SK-N-SH (cell line): ENCODE measurements around the gene APPL2. TPM values are rescaled to one million over a fixed set of nuclear protein-coding genes. Genes with fewer than 3 reads are reported as not detected.

Experiments used
- CTCF ChIA-PET: fragments of 300-600, 350-600 bp; formaldehyde crosslinking; extraction: SDS; loops from one replicate; lab custom pipeline; 2021; lab: Yijun Ruan, JAX
- POLR2A ChIA-PET: fragments of 350-600 bp; sonication (Branson Sonifier 250); formaldehyde crosslinking; extraction: SDS; loops from one replicate; lab custom pipeline; 2020; ENCODE audit warnings: antibody characterized with exemption, inconsistent platforms; lab: Yijun Ruan, JAX
- DNase-seq: peaks from one replicate; pipeline ENCODE4 v3.0.0; 2012
- H2AFZ ChIP-seq: fragments of 200-600 bp; sonication (generic); 2 replicates; pipeline ENCODE4 v1.8.1; 2016; ENCODE audit warnings: antibody characterized with exemption, mild to moderate bottlenecking, low read depth
- H3F3A ChIP-seq: fragments of 200-600 bp; sonication (generic); replicated peaks from 2 replicates; pipeline ENCODE3; 2016; ENCODE audit warnings: antibody characterized with exemption, mild to moderate bottlenecking; ENCODE audit not compliant: insufficient read depth
- H3K27ac ChIP-seq, 2 experiments: fragments of 200-500 bp in 1 of 2; fragments of 200-600 bp in 1 of 2; sonication (Bioruptor generic) in 1 of 2; sonication (generic), shearing (Covaris generic) in 1 of 2; 2 replicates each; pipeline versions ENCODE4 v1.5.1 to v1.6.1; 2014 to 2016; ENCODE audit warnings: low read depth in 2 of 2, inconsistent platforms in 1 of 2, low read length in 1 of 2, mild to moderate bottlenecking in 1 of 2, mixed read lengths in 1 of 2
- H3K27me3 ChIP-seq: fragments of 200-600 bp; sonication (generic), shearing (Covaris generic); 2 replicates; pipeline ENCODE4 v1.6.1; 2016; ENCODE audit warnings: mixed run types; ENCODE audit not compliant: insufficient read depth
- H3K36me3 ChIP-seq, 2 experiments: fragments of 200-500 bp in 1 of 2; fragments of 200-600 bp in 1 of 2; sonication (Bioruptor generic) in 1 of 2; sonication (generic) in 1 of 2; replicated peaks in 1 of 2; 2 replicates each; pipeline versions ENCODE3 to v1.5.1; 2014 to 2016; ENCODE audit warnings: low read length in 1 of 2, mild to moderate bottlenecking in 1 of 2; ENCODE audit not compliant: insufficient read depth in 2 of 2, control insufficient read depth in 1 of 2
- H3K4me1 ChIP-seq, 2 experiments: fragments of 200-500 bp in 1 of 2; fragments of 200-600 bp in 1 of 2; sonication (Bioruptor generic) in 1 of 2; sonication (generic), shearing (Covaris generic) in 1 of 2; 2 replicates each; pipeline versions ENCODE4 v1.5.1 to v1.6.1; 2014 to 2016; ENCODE audit warnings: low read depth in 1 of 2, low read length in 1 of 2, mixed run types in 1 of 2; ENCODE audit not compliant: insufficient read depth in 2 of 2, control insufficient read depth in 1 of 2
- H3K4me2 ChIP-seq: fragments of 200-600 bp; sonication (generic), shearing (Covaris generic); 2 replicates; pipeline ENCODE4 v1.6.1; 2017; ENCODE audit warnings: mixed run types
- H3K4me3 ChIP-seq, 2 experiments: fragments of 200-500 bp in 1 of 2; fragments of 200-600 bp in 1 of 2; sonication (Bioruptor generic) in 1 of 2; sonication (generic), shearing (Covaris generic) in 1 of 2; 2 replicates each; pipeline versions ENCODE4 v1.5.1 to v1.8.1; 2014 to 2016; ENCODE audit warnings: low read depth in 2 of 2, inconsistent platforms in 1 of 2, low read length in 1 of 2, mild to moderate bottlenecking in 1 of 2, mixed read lengths in 1 of 2, moderate library complexity in 1 of 2
- H3K79me2 ChIP-seq: fragments of 200-600 bp; sonication (generic); 2 replicates; pipeline ENCODE4 v1.8.1; 2017; ENCODE audit warnings: mild to moderate bottlenecking; ENCODE audit not compliant: insufficient read depth
- H3K9ac ChIP-seq: fragments of 200-600 bp; sonication (generic); 2 replicates; pipeline ENCODE4 v1.6.1; 2017; ENCODE audit warnings: mixed run types
- H3K9me2 ChIP-seq: fragments of 200-600 bp; sonication (generic); 2 replicates; pipeline ENCODE4 v1.6.1; 2017; ENCODE audit warnings: mixed run types
- H3K9me3 ChIP-seq: fragments of 200-600 bp; sonication (generic); 2 replicates; pipeline ENCODE4 v1.6.1; 2017; ENCODE audit warnings: mixed run types, mild to moderate bottlenecking, moderate library complexity
- H4K20me1 ChIP-seq: fragments of 200-600 bp; sonication (generic); 2 replicates; pipeline ENCODE4 v1.6.1; 2017; ENCODE audit warnings: mild to moderate bottlenecking, mixed run types; ENCODE audit not compliant: insufficient read depth
- CHD2 ChIP-seq: fragments of 150-350 bp; IDR thresholded peaks from 2 replicates; pipeline ENCODE4 v1.6.1; 2018; ENCODE audit warnings: low read length; ENCODE audit not compliant: partially characterized antibody
- ELF1 ChIP-seq: IDR thresholded peaks from 2 replicates; pipeline ENCODE4 v1.4.0; 2012
- EP300 ChIP-seq, 2 experiments: IDR thresholded peaks; 2 replicates each; pipeline versions ENCODE4 v1.4.0 to v1.6.1; 2012; ENCODE audit warnings: borderline replicate concordance in 1 of 2, low read depth in 1 of 2, low read length in 1 of 2
- FOXM1 ChIP-seq: IDR thresholded peaks from 2 replicates; pipeline ENCODE4 v1.4.0; 2012; ENCODE audit warnings: low read depth, mild to moderate bottlenecking
- GABPA ChIP-seq: IDR thresholded peaks from 2 replicates; pipeline ENCODE4 v1.4.0; 2012; ENCODE audit warnings: low read depth, mild to moderate bottlenecking
- JUND ChIP-seq: IDR thresholded peaks from 2 replicates; pipeline ENCODE4 v1.4.0; 2012
- MXI1 ChIP-seq: IDR thresholded peaks from 2 replicates; pipeline ENCODE4 v1.6.1; 2012; ENCODE audit warnings: mild to moderate bottlenecking, low read depth, low read length, improper control_type of control experiment
- NRF1 ChIP-seq: IDR thresholded peaks from 2 replicates; pipeline ENCODE4 v1.6.1; 2012; ENCODE audit warnings: low read depth, mild to moderate bottlenecking, low read length
- RFX5 ChIP-seq: IDR thresholded peaks from 2 replicates; pipeline ENCODE4 v1.6.1; 2012; ENCODE audit warnings: mild to moderate bottlenecking, improper control_type of control experiment, low read length
- RXRA ChIP-seq: IDR thresholded peaks from 2 replicates; pipeline ENCODE4 v1.4.0; 2012; ENCODE audit warnings: low read depth, mild to moderate bottlenecking, borderline replicate concordance
- SMC3 ChIP-seq: IDR thresholded peaks from 2 replicates; pipeline ENCODE4 v1.6.1; 2012; ENCODE audit warnings: low read depth, low read length, improper control_type of control experiment
- TAF1 ChIP-seq: IDR thresholded peaks from 2 replicates; pipeline ENCODE4 v1.6.1; 2012; ENCODE audit warnings: low read depth, mild to moderate bottlenecking, low read length, moderate library complexity, borderline replicate concordance
- TEAD4 ChIP-seq: IDR thresholded peaks from 2 replicates; pipeline ENCODE4 v1.4.0; 2012; ENCODE audit warnings: mild to moderate bottlenecking, borderline replicate concordance; ENCODE audit not compliant: insufficient read depth
- YY1 ChIP-seq: IDR thresholded peaks from 2 replicates; pipeline ENCODE4 v1.4.0; 2012; ENCODE audit warnings: low read depth, mild to moderate bottlenecking
- ZBTB33 ChIP-seq: IDR thresholded peaks from 2 replicates; pipeline ENCODE4 v1.4.0; 2012; ENCODE audit warnings: low read depth, borderline replicate concordance
- WGBS: methylation state at CpG from one replicate; pipeline ENCODE4 v1.1.6; 2017; ENCODE audit warnings: low lambda C conversion rate; 5-methylcytosine and 5-hydroxymethylcytosine counted together
- polyA plus RNA-seq, 3 experiments: library from polyadenylated mRNA; depleted of rRNA; stranded (reverse); fragments of >200 nt; gene quantifications; 2 replicates each; pipeline ENCODE4 v1.2.3, GENCODE V29; 2012
- TF ChIP-seq, protein P1 (sequence below): IDR thresholded peaks from 2 replicates; pipeline ENCODE4; 2012
- TF ChIP-seq, protein P2 (sequence below): fragments of 150-350 bp; IDR thresholded peaks from 2 replicates; pipeline ENCODE4 v1.6.1; 2017; ENCODE audit warnings: antibody characterized with exemption, low read length, low read depth, borderline replicate concordance

APPL2 gene
- polyA plus RNA-seq, 1 of the 3 experiments (the other 2 are of a cell fraction) = 59.2 TPM

DNA sequence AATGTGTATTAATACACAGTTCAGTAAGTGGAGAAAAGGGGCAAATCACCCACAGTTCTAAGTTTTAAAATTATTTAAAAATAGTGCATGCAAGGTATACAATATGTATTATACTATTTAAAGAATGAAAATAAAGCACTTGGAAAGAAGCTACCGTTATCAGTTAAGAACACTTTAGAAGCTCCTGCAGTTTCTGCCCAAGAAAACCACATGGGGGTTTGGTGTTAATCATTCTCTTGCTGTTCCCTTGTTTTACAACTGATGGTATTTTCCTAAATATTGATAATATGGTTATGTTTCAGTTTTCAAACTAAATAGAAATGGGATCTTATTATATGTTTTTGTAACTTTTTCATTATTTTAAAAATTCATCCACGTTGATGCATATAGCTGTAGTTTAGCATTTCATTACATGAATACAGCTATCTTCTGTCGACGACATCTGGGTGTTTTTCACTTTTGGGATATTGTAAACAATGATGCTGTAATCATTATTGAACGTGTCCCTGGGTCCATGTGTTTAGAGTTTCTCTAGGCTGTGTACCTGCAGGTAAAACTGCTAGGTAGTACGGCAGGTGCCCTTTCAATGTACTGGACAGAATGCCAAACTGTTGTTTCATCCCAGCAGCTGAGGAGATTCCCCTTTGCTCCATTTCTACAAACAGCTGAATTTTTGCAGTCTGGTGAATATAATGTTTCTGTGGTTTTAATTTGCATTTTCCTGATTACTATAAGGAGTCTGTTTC lies 64.1 kb downstream of the APPL2 start (continued):
- TF ChIP-seq NRF1 = no peak

DNA sequence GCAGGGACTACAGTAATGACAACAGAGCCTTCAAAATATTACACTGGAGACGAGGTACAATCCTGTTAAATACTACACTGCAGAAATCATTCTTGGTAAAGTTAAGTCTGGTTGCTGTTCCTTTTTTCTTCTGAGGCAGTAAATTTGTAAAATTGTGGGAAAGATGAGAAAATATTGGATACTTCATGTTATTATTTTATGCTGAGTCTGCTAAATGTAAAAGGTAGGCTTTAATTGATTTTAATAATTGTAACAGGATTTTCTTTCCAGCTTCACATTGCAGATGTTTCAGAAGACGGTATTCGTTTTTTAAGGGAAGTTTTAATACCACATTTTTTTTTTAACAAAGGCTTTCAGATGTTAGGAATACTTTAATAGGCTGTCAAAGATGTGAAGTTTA lies 65.8 kb downstream of the APPL2 start:
- 98% methylated on average over 3 of the region's 3 CpGs for WGBS
- H3K27ac ChIP-seq = peak overlapping the region in 1 of 2 experiments; percentile 11; a peak in 1 of 4 replicates
- H3K4me3 ChIP-seq = no peak overlapping the region
- no peak for DNase-seq
- no peaks in the 10 kb centered on the region for H4K20me1 ChIP-seq
- H3K4me1 ChIP-seq = no peaks in the 10 kb centered on the region
- H3K4me2 ChIP-seq = no peak overlapping the region
- CTCF ChIA-PET = no interaction called here
- TF ChIP-seq, protein P1, sequence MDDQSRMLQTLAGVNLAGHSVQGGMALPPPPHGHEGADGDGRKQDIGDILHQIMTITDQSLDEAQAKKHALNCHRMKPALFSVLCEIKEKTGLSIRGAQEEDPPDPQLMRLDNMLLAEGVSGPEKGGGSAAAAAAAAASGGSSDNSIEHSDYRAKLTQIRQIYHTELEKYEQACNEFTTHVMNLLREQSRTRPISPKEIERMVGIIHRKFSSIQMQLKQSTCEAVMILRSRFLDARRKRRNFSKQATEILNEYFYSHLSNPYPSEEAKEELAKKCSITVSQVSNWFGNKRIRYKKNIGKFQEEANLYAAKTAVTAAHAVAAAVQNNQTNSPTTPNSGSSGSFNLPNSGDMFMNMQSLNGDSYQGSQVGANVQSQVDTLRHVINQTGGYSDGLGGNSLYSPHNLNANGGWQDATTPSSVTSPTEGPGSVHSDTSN = no peak
- TF ChIP-seq RXRA (no peak), CHD2 (no peak), JUND (no peak), ZBTB33 (no peak), FOXM1 (no peak)
- no peak overlapping the region for H3K9ac ChIP-seq
- peaks cover 67% of the 10 kb centered on the region for H3F3A ChIP-seq
- peaks cover 69 to 93% of the 10 kb centered on the region in 2 experiments for H3K36me3 ChIP-seq
- POLR2A ChIA-PET = no interaction called here
- no peak overlapping the region for H2AFZ ChIP-seq
- no peaks in the 10 kb centered on the region for H3K27me3 ChIP-seq
- no peaks in the 10 kb centered on the region for H3K9me2 ChIP-seq
- H3K79me2 ChIP-seq = no peaks in the 10 kb centered on the region
- H3K9me3 ChIP-seq = no peaks in the 10 kb centered on the region

- peaks cover 76 to 90% of the 10 kb centered on the region in 2 experiments for H3K36me3 ChIP-seq
- no peaks in the 10 kb centered on the region for H3K79me2 ChIP-seq
- H3K9me2 ChIP-seq = no peaks in the 10 kb centered on the region
- no peaks in the 10 kb centered on the region for H3K27me3 ChIP-seq
- no peaks in the 10 kb centered on the region for H3K4me1 ChIP-seq
- H3K4me3 ChIP-seq = no peak overlapping the region
- ChIA-PET CTCF (no interaction called here), POLR2A (no interaction called here)
- no peak overlapping the region for H2AFZ ChIP-seq
- no peak for DNase-seq
- TF ChIP-seq SMC3 (no peak), CHD2 (no peak), MXI1 (no peak), ZBTB33 (no peak), ELF1 (no peak), EP300 (IDR thresholded peaks at IDR 0.05; ENCODE audit: borderline replicate concordance in 1 of 2, low read depth in 1 of 2, low read length in 1 of 2) (no peak), TEAD4 (no peak), RFX5 (no peak), GABPA (no peak), TAF1 (no peak), YY1 (no peak)
- TF ChIP-seq, protein P2, sequence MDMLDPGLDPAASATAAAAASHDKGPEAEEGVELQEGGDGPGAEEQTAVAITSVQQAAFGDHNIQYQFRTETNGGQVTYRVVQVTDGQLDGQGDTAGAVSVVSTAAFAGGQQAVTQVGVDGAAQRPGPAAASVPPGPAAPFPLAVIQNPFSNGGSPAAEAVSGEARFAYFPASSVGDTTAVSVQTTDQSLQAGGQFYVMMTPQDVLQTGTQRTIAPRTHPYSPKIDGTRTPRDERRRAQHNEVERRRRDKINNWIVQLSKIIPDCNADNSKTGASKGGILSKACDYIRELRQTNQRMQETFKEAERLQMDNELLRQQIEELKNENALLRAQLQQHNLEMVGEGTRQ = no peak
- H3F3A ChIP-seq = peaks cover 66% of the 10 kb centered on the region
- no peak overlapping the region for H3K9ac ChIP-seq
- H4K20me1 ChIP-seq = no peaks in the 10 kb centered on the region
- no peaks in the 10 kb centered on the region for H3K9me3 ChIP-seq
- no peak overlapping the region for H3K4me2 ChIP-seq
- H3K27ac ChIP-seq = no peak overlapping the region
Measured at GRCh38 chr12:105168006-105168405, 68.0 kb downstream of the APPL2 start.
